ENCODE results near the gene INSL4. TPM values are rescaled to one million over a fixed set of nuclear protein-coding genes. Genes with fewer than 3 reads are reported as not detected.

Gene INSL4
- total and polyA plus RNA-seq, 2 of the 8 experiments (the other 6 are each of a cell fraction or from before 2014, with no cell fraction given), result not detected

DNA sequence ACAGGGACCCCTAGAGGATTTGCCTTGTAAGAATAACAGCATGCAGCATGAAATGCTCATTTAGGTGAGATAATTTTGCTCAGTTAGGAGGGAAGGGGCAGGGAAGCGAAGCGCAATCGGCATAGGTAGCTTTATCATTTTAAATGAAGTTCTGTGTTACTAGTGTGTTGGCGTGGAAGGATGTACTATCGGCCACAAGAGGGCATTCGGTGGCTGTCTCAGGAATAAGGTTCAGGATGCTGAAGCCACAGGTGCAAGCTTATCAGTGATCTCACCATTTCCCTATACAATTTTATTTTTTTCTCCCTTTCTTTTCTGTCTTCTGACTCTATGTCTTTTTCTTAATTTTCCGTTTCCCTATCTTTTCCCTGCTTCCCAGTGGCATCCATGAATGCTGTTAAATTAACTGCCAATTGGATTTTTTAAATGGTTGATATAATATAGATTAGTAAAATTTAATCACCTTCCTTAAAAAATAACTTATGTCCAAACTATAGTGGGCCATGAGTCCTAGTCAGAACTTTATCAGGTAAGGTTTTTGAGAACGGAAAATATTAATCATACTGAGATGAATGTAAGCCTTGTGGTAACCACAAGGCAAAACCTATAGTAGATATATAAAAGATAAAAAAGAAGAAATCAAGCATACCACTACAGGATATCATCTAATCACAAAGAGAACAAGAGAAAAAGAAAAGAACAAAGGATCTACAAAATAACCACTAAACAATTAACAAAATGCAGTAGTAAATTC, 44.6 kb upstream of the INSL4 start:
- Histone ChIP-seq H2BK12ac (ENCODE audit: low read depth, low read length) (no peak overlapping the region), H3K56ac (replicated peaks; ENCODE audit: insufficient read length, low read depth, low read length) (no peak overlapping the region), H3K23ac (ENCODE audit: insufficient read length) (no peak overlapping the region), H3K27ac (ENCODE audit: low read depth, low read length) (no peak overlapping the region), H3K79me2 (ENCODE audit: control insufficient read depth in 1 of 2, insufficient read depth in 2 of 2, low read length in 2 of 2) (no peaks in the 10 kb centered on the region), H3K4me1 (replicated peaks in 1 of 4; ENCODE audit: control insufficient read depth in 3 of 4, insufficient read depth in 4 of 4, low read length in 3 of 4) (no peaks in the 10 kb centered on the region), H4K5ac (ENCODE audit: insufficient read length, low read depth, low read length) (no peak overlapping the region), H2BK15ac (ENCODE audit: low read length) (no peak overlapping the region), H3K23me2 (ENCODE audit: low read depth, low read length) (no peaks in the 10 kb centered on the region), H2AK5ac (ENCODE audit: low read depth, low read length) (no peak overlapping the region), H4K91ac (replicated peaks; ENCODE audit: insufficient read length, low read length) (no peak overlapping the region), H3K9ac (replicated peaks in 1 of 4; ENCODE audit: extremely low read depth in 1 of 4, low read depth in 3 of 4, low read length in 3 of 4) (no peak overlapping the region), H2BK5ac (ENCODE audit: low read depth, low read length) (no peak overlapping the region), H3K4me3 (ENCODE audit: extremely low read depth in 1 of 4, insufficient read depth in 2 of 4, low read depth in 3 of 4, low read length in 4 of 4) (no peak overlapping the region), H4K20me1 (replicated peaks in 1 of 2; ENCODE audit: control insufficient read depth in 1 of 2, insufficient read depth in 2 of 2, low read length in 2 of 2) (no peaks in the 10 kb centered on the region), H2AFZ (ENCODE audit: low read length) (0 out of 2 replicates have a peak overlapping the region, but pooled peaks have one; percentile 28), H3K27me3 (replicated peaks in 1 of 4; ENCODE audit: control insufficient read depth in 3 of 4, extremely low read depth in 1 of 4, insufficient read depth in 3 of 4, low read length in 3 of 4) (no peaks in the 10 kb centered on the region), H2BK20ac (ENCODE audit: low read length) (no peak overlapping the region), H4K8ac (ENCODE audit: extremely low read depth, insufficient read depth, low read length) (no peak overlapping the region), H3K14ac (ENCODE audit: insufficient read length) (no peak overlapping the region), H3K18ac (ENCODE audit: extremely low read depth, low read length) (no peak overlapping the region), H3K4me2 (ENCODE audit: insufficient read depth in 1 of 2, low read depth in 2 of 2, low read length in 2 of 2) (no peak overlapping the region), H2BK120ac (replicated peaks; ENCODE audit: low read depth, low read length) (no peak overlapping the region), H3K79me1 (ENCODE audit: low read depth, low read length) (no peaks in the 10 kb centered on the region), H3K4ac (replicated peaks; ENCODE audit: insufficient read length, low read depth, low read length) (no peak overlapping the region), H3K36me3 (ENCODE audit: control insufficient read depth in 2 of 4, insufficient read depth in 4 of 4, low read length in 3 of 4) (no peaks in the 10 kb centered on the region), H3K9me3 (ENCODE audit: insufficient read depth in 2 of 2, low read depth in 1 of 2, low read length in 1 of 2) (no peaks in the 10 kb centered on the region; a peak in 1 of 4 replicates)
- DNase-seq (ENCODE audit: low read depth in 1 of 2, low spot score in 2 of 2) (peak in 1 of 2 experiments; percentile 25), FAIRE-seq (peak; percentile 87)
- POLR2A ChIA-PET (ENCODE audit: partially characterized antibody), result no interaction called here
- WGBS, 2 experiments (ENCODE audit: extremely low coverage in 1 of 2, insufficient coverage in 1 of 2, insufficient read length in 1 of 2, insufficient replicate concordance in 2 of 2, low coverage in 1 of 2, low lambda C conversion rate in 2 of 2, missing lambda C conversion rate in 1 of 2), result 43% methylated on average over 8 of the region's 8 CpGs; no CpG with 5 or more reads in 1 of the 2 experiments
- TF ChIP-seq, protein P1, sequence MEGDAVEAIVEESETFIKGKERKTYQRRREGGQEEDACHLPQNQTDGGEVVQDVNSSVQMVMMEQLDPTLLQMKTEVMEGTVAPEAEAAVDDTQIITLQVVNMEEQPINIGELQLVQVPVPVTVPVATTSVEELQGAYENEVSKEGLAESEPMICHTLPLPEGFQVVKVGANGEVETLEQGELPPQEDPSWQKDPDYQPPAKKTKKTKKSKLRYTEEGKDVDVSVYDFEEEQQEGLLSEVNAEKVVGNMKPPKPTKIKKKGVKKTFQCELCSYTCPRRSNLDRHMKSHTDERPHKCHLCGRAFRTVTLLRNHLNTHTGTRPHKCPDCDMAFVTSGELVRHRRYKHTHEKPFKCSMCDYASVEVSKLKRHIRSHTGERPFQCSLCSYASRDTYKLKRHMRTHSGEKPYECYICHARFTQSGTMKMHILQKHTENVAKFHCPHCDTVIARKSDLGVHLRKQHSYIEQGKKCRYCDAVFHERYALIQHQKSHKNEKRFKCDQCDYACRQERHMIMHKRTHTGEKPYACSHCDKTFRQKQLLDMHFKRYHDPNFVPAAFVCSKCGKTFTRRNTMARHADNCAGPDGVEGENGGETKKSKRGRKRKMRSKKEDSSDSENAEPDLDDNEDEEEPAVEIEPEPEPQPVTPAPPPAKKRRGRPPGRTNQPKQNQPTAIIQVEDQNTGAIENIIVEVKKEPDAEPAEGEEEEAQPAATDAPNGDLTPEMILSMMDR (IDR thresholded peaks at IDR 0.05; ENCODE audit: control extremely low read depth in 1 of 3, insufficient read depth in 1 of 3, low read depth in 1 of 3, low read length in 3 of 3), result peak; percentile 55 to 82 (median 80)
- TF ChIP-seq RAD21 (IDR thresholded peaks at IDR 0.05 in 1 of 2, conservative IDR thresholded peaks at IDR 0.05 in 1 of 2; ENCODE audit: low read depth in 2 of 2, low read length in 2 of 2) (peak; percentile 93), ZNF274 (IDR thresholded peaks at IDR 0.05; ENCODE audit: borderline replicate concordance, extremely low read depth, low read length) (no peak)
- CTCF ChIA-PET (ENCODE audit: partially characterized antibody), result interaction anchor here (0.6 to 4.9 kb wide), 48 partner anchors 9 to 802 kb away, joined by 3 to 39 read pairs (median 4); no protein-coding TSS in a partner anchor
